Measurements from ENCODE around the gene SKOR2.
"Not testable (repeated sequence)": the region's sequence is repeated elsewhere in the genome, so short reads cannot be mapped to it uniquely, and the experiment has no call there.

The SKOR2 gene

GRCh38 chr18:47215554-47216138, 35.8 kb downstream of the SKOR2 start:
- no peak overlapping the region for H3K4me3 ChIP-seq (replicated peaks; ENCODE audit: low read depth, low read length)
- DNase-seq (ENCODE audit: low read depth): peak; percentile 72
- TF ChIP-seq, protein P1, sequence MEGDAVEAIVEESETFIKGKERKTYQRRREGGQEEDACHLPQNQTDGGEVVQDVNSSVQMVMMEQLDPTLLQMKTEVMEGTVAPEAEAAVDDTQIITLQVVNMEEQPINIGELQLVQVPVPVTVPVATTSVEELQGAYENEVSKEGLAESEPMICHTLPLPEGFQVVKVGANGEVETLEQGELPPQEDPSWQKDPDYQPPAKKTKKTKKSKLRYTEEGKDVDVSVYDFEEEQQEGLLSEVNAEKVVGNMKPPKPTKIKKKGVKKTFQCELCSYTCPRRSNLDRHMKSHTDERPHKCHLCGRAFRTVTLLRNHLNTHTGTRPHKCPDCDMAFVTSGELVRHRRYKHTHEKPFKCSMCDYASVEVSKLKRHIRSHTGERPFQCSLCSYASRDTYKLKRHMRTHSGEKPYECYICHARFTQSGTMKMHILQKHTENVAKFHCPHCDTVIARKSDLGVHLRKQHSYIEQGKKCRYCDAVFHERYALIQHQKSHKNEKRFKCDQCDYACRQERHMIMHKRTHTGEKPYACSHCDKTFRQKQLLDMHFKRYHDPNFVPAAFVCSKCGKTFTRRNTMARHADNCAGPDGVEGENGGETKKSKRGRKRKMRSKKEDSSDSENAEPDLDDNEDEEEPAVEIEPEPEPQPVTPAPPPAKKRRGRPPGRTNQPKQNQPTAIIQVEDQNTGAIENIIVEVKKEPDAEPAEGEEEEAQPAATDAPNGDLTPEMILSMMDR (IDR thresholded peaks at IDR 0.05; ENCODE audit: low read length, missing control alignments): peak; percentile 60

DNA sequence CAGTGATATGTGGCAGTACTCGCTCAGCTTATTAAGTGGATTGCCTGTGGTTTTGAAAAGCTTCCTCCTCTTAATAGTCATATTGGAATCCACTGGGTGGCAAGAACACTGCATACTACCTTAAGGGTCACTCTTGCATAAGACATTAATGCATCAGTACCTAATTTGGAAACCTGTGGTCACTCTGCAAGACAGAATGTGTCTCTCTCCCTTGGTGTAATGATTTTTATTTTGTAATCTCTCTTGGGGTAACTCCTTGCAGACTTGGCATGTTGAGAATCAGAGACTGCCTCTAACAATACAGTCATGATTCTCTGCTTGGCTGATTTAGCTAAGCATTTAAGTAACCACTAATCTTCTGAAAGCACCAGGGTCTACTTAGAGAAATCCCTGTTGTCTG, 42.3 kb downstream of the SKOR2 start:
- TF ChIP-seq, protein P1 (IDR thresholded peaks at IDR 0.05; ENCODE audit: low read length, missing control alignments): no peak
- no peak for DNase-seq (ENCODE audit: low read depth)
- H3K4me3 ChIP-seq (replicated peaks; ENCODE audit: low read depth, low read length): no peak overlapping the region

DNA sequence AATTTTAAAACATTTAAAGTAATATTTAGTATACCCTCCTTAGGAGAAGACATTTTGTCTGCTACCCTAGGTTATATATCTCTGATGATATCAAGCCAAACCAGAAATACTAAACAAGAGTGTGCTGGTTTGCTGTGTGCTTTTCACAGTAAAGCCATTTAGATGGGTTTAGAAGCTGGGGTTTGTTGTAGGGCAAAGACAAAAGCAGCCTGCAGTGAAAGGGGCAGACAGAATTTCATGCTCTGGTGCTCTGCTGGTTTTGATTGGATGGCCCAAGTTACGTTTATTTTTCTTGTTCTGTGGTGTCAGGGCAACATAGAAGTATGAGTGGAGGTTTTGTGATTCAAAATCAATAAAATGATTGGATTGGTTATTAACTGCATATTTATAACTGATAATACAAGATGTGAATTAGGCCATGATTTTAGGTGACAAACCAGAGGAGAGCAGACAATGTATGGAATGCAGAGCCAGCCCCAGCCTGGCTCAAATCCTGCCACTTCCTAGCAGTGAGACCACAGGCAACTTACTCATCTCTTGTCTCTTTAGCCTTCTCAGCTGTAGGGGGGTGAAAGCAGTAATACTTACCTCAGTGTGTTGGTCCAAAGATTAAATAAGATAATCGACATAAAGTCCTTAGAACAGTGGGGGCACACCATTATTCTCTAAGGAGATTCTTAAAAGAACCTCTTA, 44.4 kb downstream of the SKOR2 start:
- DNase-seq (ENCODE audit: low read depth): no peak
- H3K4me3 ChIP-seq (replicated peaks; ENCODE audit: low read depth, low read length): no peak overlapping the region
- TF ChIP-seq, protein P1 (IDR thresholded peaks at IDR 0.05; ENCODE audit: low read length, missing control alignments): no peak

- no peak overlapping the region for H3K4me3 ChIP-seq (replicated peaks; ENCODE audit: low read depth, low read length)
- peak; percentile 59 for DNase-seq (ENCODE audit: low read depth)
- TF ChIP-seq, protein P1 (IDR thresholded peaks at IDR 0.05; ENCODE audit: low read length, missing control alignments): peak; percentile 96
Observed at GRCh38 chr18:47204908-47205522, 46.4 kb downstream of the SKOR2 start.

- no peak overlapping the region for H3K4me3 ChIP-seq (replicated peaks; ENCODE audit: low read depth, low read length)
- TF ChIP-seq, protein P1 (IDR thresholded peaks at IDR 0.05; ENCODE audit: low read length, missing control alignments): no peak
- no peak for DNase-seq (ENCODE audit: low read depth)
Observed at GRCh38 chr18:47203626-47204464, 47.6 kb downstream of the SKOR2 start.

DNA sequence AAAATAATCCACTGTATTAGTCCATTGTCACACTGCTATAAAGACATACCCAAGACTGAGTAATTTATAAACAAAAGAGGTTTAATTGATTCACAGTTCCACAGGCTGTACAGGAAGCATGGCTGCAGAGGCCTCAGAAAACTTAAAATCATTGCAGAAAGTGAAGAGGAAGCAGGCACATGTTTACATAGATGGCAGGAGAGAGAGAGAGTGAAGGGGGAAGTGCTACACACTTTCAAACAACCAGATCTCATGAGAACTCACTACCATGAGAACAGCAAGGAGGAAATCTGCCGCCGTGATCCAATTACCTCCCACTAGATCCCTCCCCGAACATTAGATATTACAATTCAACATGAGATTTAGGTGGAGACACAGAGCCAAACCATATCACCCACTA, 55.5 kb downstream of the SKOR2 start:
- H3K4me3 ChIP-seq (replicated peaks; ENCODE audit: low read depth, low read length); DNase-seq (ENCODE audit: low read depth): not testable (repeated sequence)

- no peak overlapping the region for H3K4me3 ChIP-seq (replicated peaks; ENCODE audit: low read depth, low read length)
- peak; percentile 43 for DNase-seq (ENCODE audit: low read depth)
- TF ChIP-seq, protein P1 (IDR thresholded peaks at IDR 0.05; ENCODE audit: low read length, missing control alignments): no peak
Observed at GRCh38 chr18:47191961-47192360, 59.5 kb downstream of the SKOR2 start.

Data from fibroblast of pulmonary artery (primary cell).